Measurements from ENCODE around the gene MAP2K1.

DNA sequence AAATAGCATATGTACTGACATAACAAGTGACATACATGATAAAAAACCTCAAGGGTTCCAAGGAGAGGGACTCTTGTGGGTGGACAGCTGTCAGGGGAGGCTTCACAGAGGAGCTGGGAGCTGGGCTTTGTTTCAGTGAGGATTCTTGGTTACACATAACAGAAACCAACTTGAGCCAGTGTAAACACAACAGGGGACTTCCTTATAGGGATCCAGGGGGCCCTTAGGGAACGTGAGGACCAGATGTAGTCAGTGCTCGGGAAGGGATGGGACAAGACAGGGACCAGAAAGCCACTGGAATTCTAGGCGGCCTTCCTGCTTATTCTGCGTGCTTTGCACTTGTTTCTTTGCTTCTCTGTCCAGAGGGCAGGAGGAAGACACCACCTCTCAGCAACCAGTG, 75.9 kb downstream of the MAP2K1 start:
- TF ChIP-seq GLI2 (tag by site-specific recombination; IDR thresholded peaks at IDR 0.05; ENCODE audit: borderline replicate concordance, low read depth) (no peak), ZBTB7A (tag by site-specific recombination; IDR thresholded peaks at IDR 0.05; ENCODE audit: low read depth) (no peak), CTCF (tag by site-specific recombination; IDR thresholded peaks at IDR 0.05) (no peak), PATZ1 (tag by site-specific recombination; IDR thresholded peaks at IDR 0.05) (no peak), ATF2 (tag by site-specific recombination; IDR thresholded peaks at IDR 0.05; ENCODE audit: low read depth) (no peak), YY1 (tag by site-specific recombination; IDR thresholded peaks at IDR 0.05) (no peak), SP2 (tag by site-specific recombination; IDR thresholded peaks at IDR 0.05) (no peak), ZNF274 (IDR thresholded peaks at IDR 0.05; ENCODE audit: low read length) (no peak), ZNF274 (tag by site-specific recombination; IDR thresholded peaks at IDR 0.05; ENCODE audit: borderline replicate concordance) (no peak), TCF7L2 (IDR thresholded peaks at IDR 0.05; ENCODE audit: borderline replicate concordance, low read depth, low read length) (no peak), INSM2 (tag by site-specific recombination; IDR thresholded peaks at IDR 0.05) (no peak)
- TF ChIP-seq, protein P1, sequence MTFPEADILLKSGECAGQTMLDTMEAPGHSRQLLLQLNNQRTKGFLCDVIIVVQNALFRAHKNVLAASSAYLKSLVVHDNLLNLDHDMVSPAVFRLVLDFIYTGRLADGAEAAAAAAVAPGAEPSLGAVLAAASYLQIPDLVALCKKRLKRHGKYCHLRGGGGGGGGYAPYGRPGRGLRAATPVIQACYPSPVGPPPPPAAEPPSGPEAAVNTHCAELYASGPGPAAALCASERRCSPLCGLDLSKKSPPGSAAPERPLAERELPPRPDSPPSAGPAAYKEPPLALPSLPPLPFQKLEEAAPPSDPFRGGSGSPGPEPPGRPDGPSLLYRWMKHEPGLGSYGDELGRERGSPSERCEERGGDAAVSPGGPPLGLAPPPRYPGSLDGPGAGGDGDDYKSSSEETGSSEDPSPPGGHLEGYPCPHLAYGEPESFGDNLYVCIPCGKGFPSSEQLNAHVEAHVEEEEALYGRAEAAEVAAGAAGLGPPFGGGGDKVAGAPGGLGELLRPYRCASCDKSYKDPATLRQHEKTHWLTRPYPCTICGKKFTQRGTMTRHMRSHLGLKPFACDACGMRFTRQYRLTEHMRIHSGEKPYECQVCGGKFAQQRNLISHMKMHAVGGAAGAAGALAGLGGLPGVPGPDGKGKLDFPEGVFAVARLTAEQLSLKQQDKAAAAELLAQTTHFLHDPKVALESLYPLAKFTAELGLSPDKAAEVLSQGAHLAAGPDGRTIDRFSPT (tag by site-specific recombination; IDR thresholded peaks at IDR 0.05): no peak
- TF ChIP-seq, protein P2, sequence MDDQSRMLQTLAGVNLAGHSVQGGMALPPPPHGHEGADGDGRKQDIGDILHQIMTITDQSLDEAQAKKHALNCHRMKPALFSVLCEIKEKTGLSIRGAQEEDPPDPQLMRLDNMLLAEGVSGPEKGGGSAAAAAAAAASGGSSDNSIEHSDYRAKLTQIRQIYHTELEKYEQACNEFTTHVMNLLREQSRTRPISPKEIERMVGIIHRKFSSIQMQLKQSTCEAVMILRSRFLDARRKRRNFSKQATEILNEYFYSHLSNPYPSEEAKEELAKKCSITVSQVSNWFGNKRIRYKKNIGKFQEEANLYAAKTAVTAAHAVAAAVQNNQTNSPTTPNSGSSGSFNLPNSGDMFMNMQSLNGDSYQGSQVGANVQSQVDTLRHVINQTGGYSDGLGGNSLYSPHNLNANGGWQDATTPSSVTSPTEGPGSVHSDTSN (CRISPR knock-in tag; IDR thresholded peaks at IDR 0.05): no peak
- TF ChIP-seq, protein P3, sequence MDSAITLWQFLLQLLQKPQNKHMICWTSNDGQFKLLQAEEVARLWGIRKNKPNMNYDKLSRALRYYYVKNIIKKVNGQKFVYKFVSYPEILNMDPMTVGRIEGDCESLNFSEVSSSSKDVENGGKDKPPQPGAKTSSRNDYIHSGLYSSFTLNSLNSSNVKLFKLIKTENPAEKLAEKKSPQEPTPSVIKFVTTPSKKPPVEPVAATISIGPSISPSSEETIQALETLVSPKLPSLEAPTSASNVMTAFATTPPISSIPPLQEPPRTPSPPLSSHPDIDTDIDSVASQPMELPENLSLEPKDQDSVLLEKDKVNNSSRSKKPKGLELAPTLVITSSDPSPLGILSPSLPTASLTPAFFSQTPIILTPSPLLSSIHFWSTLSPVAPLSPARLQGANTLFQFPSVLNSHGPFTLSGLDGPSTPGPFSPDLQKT (IDR thresholded peaks at IDR 0.05; ENCODE audit: borderline replicate concordance, low read depth, low read length): no peak
